B cell (primary cell): ENCODE results near the gene YPEL5. TPM values are rescaled to one million over a fixed set of nuclear protein-coding genes. Genes with fewer than 3 reads are reported as not detected.

ENCODE experiments used
- ATAC-seq: fragments of 200-7000 bp; cut with Tn5 transposase; one replicate; pipeline ENCODE4 v1.10.0; 2021; ENCODE audit warnings: low read depth, mild to moderate bottlenecking, moderate number of reproducible peaks, moderate library complexity
- CTCF ChIA-PET: fragments of 350-600 bp; sonication (Branson Sonifier 250); formaldehyde crosslinking; loops from one replicate; lab custom pipeline; 2021; ENCODE audit warnings: antibody characterized with exemption, inconsistent platforms; lab: Charles Lee
- POLR2A ChIA-PET: fragments of 350-600 bp; sonication (Branson Sonifier 250); formaldehyde crosslinking; loops from one replicate; lab custom pipeline; 2021; ENCODE audit warnings: antibody characterized with exemption; lab: Charles Lee
- DNase-seq: peaks from one replicate; pipeline ENCODE4 v3.0.0; 2013
- H2AFZ ChIP-seq: 2 replicates; pipeline ENCODE4 v1.6.1; 2012; ENCODE audit warnings: mild to moderate bottlenecking, low read depth, low read length; ENCODE audit not compliant: insufficient read depth, poor library complexity, severe bottlenecking
- H3K27ac ChIP-seq, 2 donors: 1 replicate in 1 of 2; 2 replicates in 1 of 2; pipeline ENCODE4 v1.5.1; 2012 to 2013; ENCODE audit warnings: low read length in 2 of 2, mild to moderate bottlenecking in 2 of 2, moderate library complexity in 1 of 2
- H3K27me3 ChIP-seq, 4 experiments: fragments of 200-600 bp in 1 of 4; sonication (generic) in 1 of 4; replicated peaks in 1 of 4; 1 replicate in 2 of 4; 2 replicates in 2 of 4; pipeline versions ENCODE4 v1.6.1 to v1.7.0; 2013 to 2016; ENCODE audit warnings: low read length in 3 of 4, mild to moderate bottlenecking in 2 of 4, mixed read lengths in 1 of 4, moderate library complexity in 1 of 4; ENCODE audit not compliant: insufficient read depth in 4 of 4, control insufficient read depth in 3 of 4; ENCODE audit errors: control extremely low read depth in 1 of 4
- H3K36me3 ChIP-seq, 2 experiments: replicated peaks in 1 of 2; 1 replicate in 1 of 2; 2 replicates in 1 of 2; pipeline versions ENCODE4 v1.6.1 to v1.7.1; 2013; ENCODE audit warnings: low read length in 1 of 2; ENCODE audit not compliant: insufficient read depth in 2 of 2, control insufficient read depth in 1 of 2; ENCODE audit errors: control extremely low read depth in 1 of 2, extremely low read depth in 1 of 2
- H3K4me1 ChIP-seq, 2 donors: fragments of 200-600 bp in 1 of 2; sonication (generic) in 1 of 2; 1 replicate in 1 of 2; 2 replicates in 1 of 2; pipeline versions ENCODE4 v1.5.1 to v1.6.1; 2013 to 2017; ENCODE audit warnings: low read length in 2 of 2; ENCODE audit not compliant: control insufficient read depth in 2 of 2, insufficient read depth in 2 of 2
- H3K4me2 ChIP-seq: replicated peaks from 2 replicates; pipeline ENCODE3; 2012; ENCODE audit warnings: mild to moderate bottlenecking, low read depth, low read length; ENCODE audit not compliant: poor library complexity, severe bottlenecking
- H3K4me3 ChIP-seq, 5 experiments: fragments of 200-600 bp in 1 of 5; sonication (generic) in 1 of 5; 1 replicate in 3 of 5; 2 replicates in 2 of 5; pipeline versions ENCODE4 v1.5.1 to v1.7.0; 2011 to 2016; ENCODE audit warnings: low read length in 4 of 5, mild to moderate bottlenecking in 4 of 5, low read depth in 2 of 5, control low read depth in 1 of 5, moderate library complexity in 1 of 5; ENCODE audit not compliant: insufficient read depth in 1 of 5; ENCODE audit errors: control extremely low read depth in 1 of 5, extremely low read depth in 1 of 5
- H3K79me2 ChIP-seq: fragments of 200-600 bp; sonication (generic); one replicate; pipeline ENCODE4 v1.6.0; 2016; ENCODE audit warnings: low read length; ENCODE audit not compliant: control insufficient read depth, insufficient read depth
- H3K9ac ChIP-seq: fragments of 200-600 bp; sonication (generic); 2 replicates; pipeline ENCODE4 v1.6.1; 2017; ENCODE audit warnings: mild to moderate bottlenecking, low read length, moderate library complexity
- H3K9me3 ChIP-seq, 3 donors: one replicate each; pipeline versions ENCODE4 v1.6.1 to v1.7.1; 2013; ENCODE audit warnings: low read length in 2 of 3; ENCODE audit not compliant: control insufficient read depth in 2 of 3, insufficient read depth in 1 of 3; ENCODE audit errors: control extremely low read depth in 1 of 3
- H4K20me1 ChIP-seq: 2 replicates; pipeline ENCODE4 v1.6.0; 2012; ENCODE audit warnings: mild to moderate bottlenecking, low read length; ENCODE audit not compliant: insufficient read depth, control insufficient read depth, poor library complexity, severe bottlenecking
- H3K27ac Mint-ChIP-seq: one replicate; pipeline ENCODE4 v1.8.0; 2021; ENCODE audit warnings: mixed read lengths
- H3K27me3 Mint-ChIP-seq: one replicate; pipeline ENCODE4 v1.8.0; 2021; ENCODE audit warnings: mixed read lengths
- H3K4me1 Mint-ChIP-seq: one replicate; pipeline ENCODE4 v1.8.0; 2021; ENCODE audit warnings: mixed read lengths
- H3K4me3 Mint-ChIP-seq: one replicate; pipeline ENCODE4 v1.8.0; 2021; ENCODE audit warnings: mixed read lengths
- H3K9me3 Mint-ChIP-seq: one replicate; pipeline ENCODE4 v1.8.0; 2022; ENCODE audit warnings: mixed read lengths; ENCODE audit not compliant: insufficient read depth
- EZH2 ChIP-seq: IDR thresholded peaks from 2 replicates; pipeline ENCODE4 v1.6.1; 2012; ENCODE audit warnings: borderline replicate concordance, low read depth, mild to moderate bottlenecking, moderate library complexity, low read length; ENCODE audit not compliant: insufficient read depth, poor library complexity, severe bottlenecking
- WGBS: methylation state at CpG from one replicate; pipeline ENCODE4 v1.1.5; 2013; ENCODE audit warnings: missing lambda C conversion rate; ENCODE audit not compliant: insufficient coverage; 5-methylcytosine and 5-hydroxymethylcytosine counted together
- intact Hi-C: fragments of 100-400 bp; cut with micrococcal nuclease; formaldehyde crosslinking; loops from one replicate; pipeline ENCODE4 v1.10.0; 2022
- polyA plus RNA-seq: library from polyadenylated mRNA; depleted of rRNA; stranded (reverse); fragments of >200 nt; gene quantifications from 2 replicates; pipeline ENCODE4 v1.2.3, GENCODE V29; 2012
- total RNA-seq, 2 donors: library from RNA; stranded (reverse); fragments of 120-200 nt in 1 of 2; gene quantifications; 1 replicate in 1 of 2; 2 replicates in 1 of 2; pipeline versions ENCODE4 v1.2.3 to v1.2.4, GENCODE V29; 2013 to 2022
- TF ChIP-seq, protein P1 (sequence below): fragments of 200-600 bp; IDR thresholded peaks from one replicate; pipeline ENCODE4 v1.8.0; 2022; ENCODE audit warnings: antibody characterized with exemption, mild to moderate bottlenecking

YPEL5 gene
- total and polyA plus RNA-seq, 2 donors (not counting 1 experiment from before 2014, with no cell fraction given) = 117 to 426 TPM

DNA sequence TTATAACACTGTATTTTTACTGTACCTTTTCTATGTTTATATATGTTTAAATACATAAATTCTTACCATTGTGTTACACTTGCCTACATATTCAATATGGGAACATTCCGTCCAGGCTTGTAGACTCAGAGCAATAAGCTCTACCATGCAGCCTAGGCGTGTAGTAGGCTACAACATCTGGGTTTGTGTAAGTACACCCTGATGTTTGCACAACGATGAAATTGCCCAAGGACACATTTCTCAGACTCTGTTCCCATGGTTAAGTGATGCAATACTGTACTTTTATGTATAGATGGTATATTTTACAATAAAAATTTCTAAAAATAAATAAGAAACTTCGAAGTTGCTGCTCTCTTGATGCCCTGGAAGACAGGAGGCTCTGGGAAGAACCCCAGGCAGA, 38.4 kb downstream of the YPEL5 start:
- H3K4me1 Mint-ChIP-seq = peaks cover 10% of the 10 kb centered on the region
- no peak overlapping the region for H3K4me3 Mint-ChIP-seq
- H3K4me1 ChIP-seq = peaks cover 7 to 14% of the 10 kb centered on the region in 2 donors
- ATAC-seq (no peak), DNase-seq (no peak)
- TF ChIP-seq, protein P1, sequence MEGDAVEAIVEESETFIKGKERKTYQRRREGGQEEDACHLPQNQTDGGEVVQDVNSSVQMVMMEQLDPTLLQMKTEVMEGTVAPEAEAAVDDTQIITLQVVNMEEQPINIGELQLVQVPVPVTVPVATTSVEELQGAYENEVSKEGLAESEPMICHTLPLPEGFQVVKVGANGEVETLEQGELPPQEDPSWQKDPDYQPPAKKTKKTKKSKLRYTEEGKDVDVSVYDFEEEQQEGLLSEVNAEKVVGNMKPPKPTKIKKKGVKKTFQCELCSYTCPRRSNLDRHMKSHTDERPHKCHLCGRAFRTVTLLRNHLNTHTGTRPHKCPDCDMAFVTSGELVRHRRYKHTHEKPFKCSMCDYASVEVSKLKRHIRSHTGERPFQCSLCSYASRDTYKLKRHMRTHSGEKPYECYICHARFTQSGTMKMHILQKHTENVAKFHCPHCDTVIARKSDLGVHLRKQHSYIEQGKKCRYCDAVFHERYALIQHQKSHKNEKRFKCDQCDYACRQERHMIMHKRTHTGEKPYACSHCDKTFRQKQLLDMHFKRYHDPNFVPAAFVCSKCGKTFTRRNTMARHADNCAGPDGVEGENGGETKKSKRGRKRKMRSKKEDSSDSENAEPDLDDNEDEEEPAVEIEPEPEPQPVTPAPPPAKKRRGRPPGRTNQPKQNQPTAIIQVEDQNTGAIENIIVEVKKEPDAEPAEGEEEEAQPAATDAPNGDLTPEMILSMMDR = no peak
- TF ChIP-seq EZH2 = no peak
- POLR2A ChIA-PET = no interaction called here
- no peak overlapping the region for H3K4me2 ChIP-seq
- H3K9ac ChIP-seq = no peak overlapping the region
- no peaks in the 10 kb centered on the region for H3K36me3 ChIP-seq
- H2AFZ ChIP-seq = no peak overlapping the region
- H3K27me3 Mint-ChIP-seq = no peaks in the 10 kb centered on the region
- intact Hi-C loops = no loop called here
- no peak overlapping the region for H3K4me3 ChIP-seq
- CTCF ChIA-PET = interaction anchor here (1.8 kb wide), 1 partner anchor 526 kb away, joined by 7 read pairs; no protein-coding TSS in a partner anchor
- peaks cover 0 to 2% (median 0%) of the 10 kb centered on the region in 3 donors for H3K9me3 ChIP-seq
- H3K79me2 ChIP-seq = no peaks in the 10 kb centered on the region
- no peaks in the 10 kb centered on the region for H3K9me3 Mint-ChIP-seq
- 86% methylated on average over 2 of the region's 4 CpGs for WGBS
- no peaks in the 10 kb centered on the region for H4K20me1 ChIP-seq
- no peak overlapping the region for H3K27ac Mint-ChIP-seq
- no peak overlapping the region for H3K27ac ChIP-seq
- H3K27me3 ChIP-seq = no peaks in the 10 kb centered on the region

DNA sequence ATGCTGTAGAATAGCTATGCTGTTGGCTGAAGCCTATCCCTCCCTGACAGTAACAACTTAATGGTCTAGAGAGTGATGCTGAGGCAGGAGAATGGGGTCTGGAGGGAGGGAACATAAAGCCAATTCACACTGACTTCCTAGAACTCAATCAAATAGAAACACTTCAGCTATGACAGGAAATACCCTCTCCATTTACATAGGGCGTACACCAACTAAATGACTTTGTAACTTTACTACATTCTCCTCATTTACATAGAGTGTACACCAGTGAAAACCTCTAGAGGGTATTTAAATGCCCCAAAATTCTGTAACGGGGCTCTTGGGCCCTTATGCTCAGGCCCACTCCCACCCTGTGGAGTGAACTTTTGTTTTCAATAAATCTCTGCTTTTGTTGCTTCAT, 41.5 kb downstream of the YPEL5 start:
- Histone ChIP-seq H4K20me1 (no peaks in the 10 kb centered on the region), H3K27me3 (no peaks in the 10 kb centered on the region), H3K9me3 (peaks cover 0 to 8% (median 0%) of the 10 kb centered on the region in 3 donors), H2AFZ (no peak overlapping the region), H3K4me2 (no peak overlapping the region), H3K4me3 (no peak overlapping the region), H3K79me2 (no peaks in the 10 kb centered on the region), H3K9ac (no peak overlapping the region), H3K27ac (no peak overlapping the region), H3K36me3 (no peaks in the 10 kb centered on the region), H3K4me1 (peaks cover 7 to 14% of the 10 kb centered on the region in 2 donors)
- 20% methylated on average over 1 of the region's 2 CpGs for WGBS
- H3K27me3 Mint-ChIP-seq = no peaks in the 10 kb centered on the region
- TF ChIP-seq, protein P1 = no peak
- intact Hi-C loops = no loop called here
- H3K27ac Mint-ChIP-seq = no peak overlapping the region
- peak; percentile 22 for DNase-seq
- H3K4me1 Mint-ChIP-seq = peaks cover 10% of the 10 kb centered on the region
- no peak for ATAC-seq
- no peaks in the 10 kb centered on the region for H3K9me3 Mint-ChIP-seq
- ChIA-PET CTCF (interaction anchor here (0.9 to 1.2 kb wide), 5 partner anchors 9 to 523 kb away, joined by 3 to 5 read pairs (median 4); no protein-coding TSS in a partner anchor), POLR2A (no interaction called here)
- peak overlapping the region; percentile 24 for H3K4me3 Mint-ChIP-seq
